GM23248 (cell line): ENCODE measurements around the gene RNF13. TPM values are rescaled to one million over a fixed set of nuclear protein-coding genes. Genes with fewer than 3 reads are reported as not detected.
A peak's percentile ranks its signal among the peaks of the same experiment; 100 is the strongest.

Source experiments
- DNase-seq: peaks from one replicate; pipeline ENCODE4 v3.0.0-alpha.2; 2015
- H2AFZ ChIP-seq: fragments of 200-600 bp; sonication (generic); 2 replicates; pipeline ENCODE4 v1.6.1; 2016; ENCODE audit warnings: antibody characterized with exemption
- H3F3A ChIP-seq: fragments of 200-600 bp; sonication (generic); 2 replicates; pipeline ENCODE4 v1.6.1; 2016; ENCODE audit warnings: mild to moderate bottlenecking, antibody characterized with exemption, mixed run types; ENCODE audit not compliant: insufficient read depth
- H3K27ac ChIP-seq: fragments of 200-600 bp; sonication (generic); 2 replicates; pipeline ENCODE4 v1.5.1; 2016; ENCODE audit warnings: mild to moderate bottlenecking
- H3K27me3 ChIP-seq: fragments of 200-600 bp; sonication (generic); replicated peaks from 2 replicates; pipeline ENCODE4 v1.6.1; 2016; ENCODE audit warnings: mild to moderate bottlenecking; ENCODE audit not compliant: insufficient read depth
- H3K36me3 ChIP-seq: fragments of 200-600 bp; sonication (generic); 2 replicates; pipeline ENCODE4 v1.6.1; 2016; ENCODE audit warnings: low read depth, mild to moderate bottlenecking
- H3K4me1 ChIP-seq: fragments of 200-600 bp; sonication (generic); 2 replicates; pipeline ENCODE4 v1.6.1; 2016; ENCODE audit warnings: mild to moderate bottlenecking; ENCODE audit not compliant: insufficient read depth
- H3K4me2 ChIP-seq: fragments of 200-600 bp; sonication (generic); one replicate; pipeline ENCODE4 v1.6.1; 2016; ENCODE audit warnings: mild to moderate bottlenecking; ENCODE audit not compliant: unreplicated experiment
- H3K4me3 ChIP-seq: fragments of 200-600 bp; sonication (generic); 2 replicates; pipeline ENCODE4 v1.5.1; 2016; ENCODE audit warnings: mild to moderate bottlenecking
- H3K79me2 ChIP-seq: fragments of 200-600 bp; sonication (generic); 2 replicates; pipeline ENCODE4 v1.6.1; 2016; ENCODE audit warnings: mild to moderate bottlenecking; ENCODE audit not compliant: insufficient read depth
- H3K9ac ChIP-seq: fragments of 200-600 bp; sonication (generic); 2 replicates; pipeline ENCODE4 v1.6.1; 2016; ENCODE audit warnings: mild to moderate bottlenecking
- H3K9me2 ChIP-seq: fragments of 200-600 bp; sonication (generic); 2 replicates; pipeline ENCODE4 v1.6.1; 2016; ENCODE audit warnings: mixed run types, mild to moderate bottlenecking, moderate library complexity; ENCODE audit not compliant: insufficient read depth
- H3K9me3 ChIP-seq: fragments of 200-600 bp; sonication (generic); one replicate; pipeline ENCODE4 v1.6.1; 2017; ENCODE audit warnings: low read depth
- H4K20me1 ChIP-seq: fragments of 200-600 bp; sonication (generic); 2 replicates; pipeline ENCODE4 v1.6.0; 2016; ENCODE audit not compliant: insufficient read depth
- EZH2 ChIP-seq: fragments of 200-600 bp; sonication (generic); IDR thresholded peaks from 2 replicates; pipeline ENCODE4 v1.6.1; 2018; ENCODE audit warnings: antibody characterized with exemption, mild to moderate bottlenecking; ENCODE audit not compliant: insufficient read depth, poor library complexity, severe bottlenecking
- EZH2phosphoT487 ChIP-seq: fragments of 200-600 bp; sonication (generic); IDR thresholded peaks from 2 replicates; pipeline ENCODE4 v1.6.1; 2018; ENCODE audit warnings: antibody characterized with exemption, moderate library complexity, mild to moderate bottlenecking, low read depth; ENCODE audit not compliant: insufficient read depth
- WGBS, 2 experiments: methylation state at CpG; one replicate each; pipeline ENCODE4 v1.1.6; 2015 to 2017; ENCODE audit warnings: low lambda C conversion rate in 2 of 2, low coverage in 1 of 2; ENCODE audit errors: missing lambda C conversion rate in 2 of 2; 5-methylcytosine and 5-hydroxymethylcytosine counted together
- in situ Hi-C: fragments of 300-500 bp; cut with MboI; formaldehyde crosslinking; loops from 2 replicates; pipeline ENCODE4 v1.15.0; 2020
- polyA plus RNA-seq: library from polyadenylated mRNA; unstranded; fragments of >200 nt; fragmentation: Nextera tagmentation; extraction: Ambion mirVana; gene quantifications from 2 replicates; pipeline ENCODE4 v1.2.1, GENCODE V29; 2016
- total RNA-seq: library from RNA; depleted of rRNA; stranded (reverse); fragments of >200 nt; shearing (Covaris generic); gene quantifications from 2 replicates; pipeline ENCODE4 v1.2.3, GENCODE V29; 2014

Gene RNF13
- total and polyA plus RNA-seq, 2 experiments from 2014 or later = 48.7 to 100.0 TPM

- DNase-seq = peak; percentile 71
- no peaks in the 10 kb centered on the region for H3K36me3 ChIP-seq
- H3K79me2 ChIP-seq = no peaks in the 10 kb centered on the region
- no peaks in the 10 kb centered on the region for H3F3A ChIP-seq
- no peaks in the 10 kb centered on the region for H4K20me1 ChIP-seq
- H3K9ac ChIP-seq = no peak overlapping the region
- in situ Hi-C loops = loop anchor here (25.0 kb wide), 1 partner anchor 441 kb away; no protein-coding TSS in a partner anchor
- H3K9me2 ChIP-seq = no peaks in the 10 kb centered on the region
- 50 to 53% methylated on average over 7 to 8 of the region's 8 CpGs for WGBS, 2 experiments
- TF ChIP-seq EZH2 = no peak
- TF ChIP-seq EZH2phosphoT487 = no peak
- no peak overlapping the region for H3K4me3 ChIP-seq
- no peak overlapping the region for H3K27ac ChIP-seq
- H3K4me2 ChIP-seq = no peak overlapping the region
- no peaks in the 10 kb centered on the region for H3K9me3 ChIP-seq
- H3K4me1 ChIP-seq = no peaks in the 10 kb centered on the region
- no peaks in the 10 kb centered on the region for H3K27me3 ChIP-seq
- no peak overlapping the region for H2AFZ ChIP-seq
Observed at GRCh38 chr3:149771652-149772271, 41.3 kb upstream of the RNF13 start.

- H3K9ac ChIP-seq = no peak overlapping the region
Observed at GRCh38 chr3:149772861-149773260, 40.2 kb upstream of the RNF13 start.

GRCh38 chr3:149776170-149776569 is 36.8 kb upstream of the RNF13 start:
- no peak overlapping the region for H3K4me2 ChIP-seq
- no peaks in the 10 kb centered on the region for H3K27me3 ChIP-seq
- no peaks in the 10 kb centered on the region for H3K9me3 ChIP-seq
- no peaks in the 10 kb centered on the region for H3F3A ChIP-seq
- DNase-seq = no peak
- H3K4me3 ChIP-seq = no peak overlapping the region
- no peaks in the 10 kb centered on the region for H4K20me1 ChIP-seq
- in situ Hi-C loops = no loop called here
- no peak overlapping the region for H3K9ac ChIP-seq
- H3K4me1 ChIP-seq = no peaks in the 10 kb centered on the region
- no peak overlapping the region for H2AFZ ChIP-seq
- 94 to 95% methylated on average over 1 of the region's 1 CpG for WGBS, 2 experiments
- no peak overlapping the region for H3K27ac ChIP-seq
- H3K36me3 ChIP-seq = no peaks in the 10 kb centered on the region
- H3K9me2 ChIP-seq = no peaks in the 10 kb centered on the region
- H3K79me2 ChIP-seq = no peaks in the 10 kb centered on the region
- no peak for TF ChIP-seq EZH2
- TF ChIP-seq EZH2phosphoT487 = no peak

More at GRCh38 chr3:149772861-149773260, 40.2 kb upstream of the RNF13 start:
- in situ Hi-C loops = loop anchor here (25.0 kb wide), 1 partner anchor 439 kb away; no protein-coding TSS in a partner anchor
- Histone ChIP-seq H3K4me1 (no peaks in the 10 kb centered on the region), H3K4me3 (no peak overlapping the region), H4K20me1 (no peaks in the 10 kb centered on the region), H3F3A (no peaks in the 10 kb centered on the region), H3K27ac (no peak overlapping the region), H3K9me3 (no peaks in the 10 kb centered on the region), H3K4me2 (no peak overlapping the region), H3K27me3 (no peaks in the 10 kb centered on the region), H3K79me2 (no peaks in the 10 kb centered on the region), H3K9me2 (no peaks in the 10 kb centered on the region), H2AFZ (no peak overlapping the region), H3K36me3 (no peaks in the 10 kb centered on the region)
- 88 to 93% methylated on average over 2 of the region's 2 CpGs for WGBS, 2 experiments
- TF ChIP-seq EZH2phosphoT487 (no peak), EZH2 (no peak)
- no peak for DNase-seq

GRCh38 chr3:149777414-149778214 is 35.4 kb upstream of the RNF13 start:
- H3K9me3 ChIP-seq = no peaks in the 10 kb centered on the region
- no peak overlapping the region for H3K9ac ChIP-seq
- H3K4me2 ChIP-seq = no peak overlapping the region
- WGBS, 2 experiments = 61 to 63% methylated on average over 2 of the region's 2 CpGs
- no peaks in the 10 kb centered on the region for H3K9me2 ChIP-seq
- H3F3A ChIP-seq = 0 out of 2 replicates have a peak, but pooled peaks cover 2% of the 10 kb centered on the region
- H3K79me2 ChIP-seq = no peaks in the 10 kb centered on the region
- no peaks in the 10 kb centered on the region for H4K20me1 ChIP-seq
- no peaks in the 10 kb centered on the region for H3K36me3 ChIP-seq
- no peak overlapping the region for H2AFZ ChIP-seq
- no peak overlapping the region for H3K4me3 ChIP-seq
- H3K4me1 ChIP-seq = peaks cover 1% of the 10 kb centered on the region
- in situ Hi-C loops = no loop called here
- no peaks in the 10 kb centered on the region for H3K27me3 ChIP-seq
- TF ChIP-seq EZH2 (no peak), EZH2phosphoT487 (no peak)
- no peak overlapping the region for H3K27ac ChIP-seq
- DNase-seq = no peak
